NCI-H69 (cell line): Measurements from ENCODE around the gene PHACTR1.
"Not testable (repeated sequence)": the region's sequence is repeated elsewhere in the genome, so short reads cannot be mapped to it uniquely, and the experiment has no call there.

ENCODE experiments used
- DNase-seq: peaks from one replicate; lab custom pipeline; 2025; lab: John Stamatoyannopoulos, UW

Gene PHACTR1

DNA sequence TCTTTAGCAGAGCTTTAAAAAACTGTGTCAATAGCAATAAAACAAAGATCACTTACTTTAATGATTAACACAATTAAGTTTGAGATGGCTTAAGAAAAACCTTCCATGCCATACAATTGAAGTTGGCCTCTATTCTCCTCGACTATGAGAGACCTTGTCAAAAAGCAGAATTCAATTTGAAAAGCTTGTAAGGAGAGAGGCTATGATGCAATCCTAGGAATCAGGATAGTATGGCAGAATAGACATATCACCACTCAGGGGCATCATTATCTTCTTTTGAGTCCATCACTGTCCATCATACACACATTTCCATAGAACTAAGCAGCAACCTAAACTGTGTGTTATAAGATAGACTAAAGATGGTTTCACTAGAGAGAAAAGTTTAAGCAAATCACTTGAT is 594.6 kb downstream of the PHACTR1 start:
- DNase-seq, result no peak

DNA sequence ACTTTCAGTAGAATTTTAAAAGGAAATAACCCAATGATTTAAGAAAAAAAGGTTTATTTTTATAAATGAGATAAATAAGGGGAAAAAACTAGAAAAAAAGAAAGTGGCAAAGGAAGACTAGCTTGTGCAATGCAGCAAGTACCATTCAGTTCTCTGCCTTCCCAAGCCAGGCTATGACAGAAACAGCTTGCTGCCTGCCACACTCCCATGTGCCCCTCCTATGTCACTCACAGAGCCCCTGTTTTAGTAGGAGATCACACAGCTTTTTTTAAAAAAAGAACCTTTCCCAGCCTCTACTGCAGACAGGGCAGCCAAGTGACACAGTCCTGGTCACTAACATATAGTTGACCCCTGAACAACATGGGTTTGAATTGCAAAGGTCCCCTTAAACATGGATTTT is 598.2 kb downstream of the PHACTR1 start:
- no peak for DNase-seq

DNA sequence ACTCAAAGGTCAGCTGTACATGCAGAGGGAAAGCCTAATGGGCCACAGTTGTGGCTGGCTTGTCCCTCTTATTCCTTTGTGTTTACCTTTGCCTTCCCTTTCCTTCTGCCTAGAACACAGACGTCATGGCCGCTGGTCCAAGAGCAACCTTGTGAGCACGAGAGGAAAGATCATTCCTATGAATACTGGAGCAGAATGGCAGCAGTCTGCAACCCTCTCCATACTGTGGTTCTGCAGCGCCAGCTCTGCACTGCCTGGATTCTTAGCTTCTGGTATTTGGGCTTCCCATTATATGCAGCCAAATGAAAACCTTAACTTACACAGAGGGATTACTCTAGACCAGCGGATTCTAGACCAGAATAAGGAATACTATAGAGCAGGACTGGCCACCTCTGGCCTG is 599.3 kb downstream of the PHACTR1 start:
- DNase-seq, result no peak

GRCh38 chr6:13318821-13319220 is 602.3 kb downstream of the PHACTR1 start:
- DNase-seq, result no peak

GRCh38 chr6:13319891-13320564 is 603.5 kb downstream of the PHACTR1 start:
- no peak for DNase-seq

- not testable (repeated sequence) for DNase-seq
Observed at GRCh38 chr6:13326031-13326586, 609.5 kb downstream of the PHACTR1 start.

- peak; percentile 76 for DNase-seq
Observed at GRCh38 chr6:13327691-13328075, 611.1 kb downstream of the PHACTR1 start.

DNA sequence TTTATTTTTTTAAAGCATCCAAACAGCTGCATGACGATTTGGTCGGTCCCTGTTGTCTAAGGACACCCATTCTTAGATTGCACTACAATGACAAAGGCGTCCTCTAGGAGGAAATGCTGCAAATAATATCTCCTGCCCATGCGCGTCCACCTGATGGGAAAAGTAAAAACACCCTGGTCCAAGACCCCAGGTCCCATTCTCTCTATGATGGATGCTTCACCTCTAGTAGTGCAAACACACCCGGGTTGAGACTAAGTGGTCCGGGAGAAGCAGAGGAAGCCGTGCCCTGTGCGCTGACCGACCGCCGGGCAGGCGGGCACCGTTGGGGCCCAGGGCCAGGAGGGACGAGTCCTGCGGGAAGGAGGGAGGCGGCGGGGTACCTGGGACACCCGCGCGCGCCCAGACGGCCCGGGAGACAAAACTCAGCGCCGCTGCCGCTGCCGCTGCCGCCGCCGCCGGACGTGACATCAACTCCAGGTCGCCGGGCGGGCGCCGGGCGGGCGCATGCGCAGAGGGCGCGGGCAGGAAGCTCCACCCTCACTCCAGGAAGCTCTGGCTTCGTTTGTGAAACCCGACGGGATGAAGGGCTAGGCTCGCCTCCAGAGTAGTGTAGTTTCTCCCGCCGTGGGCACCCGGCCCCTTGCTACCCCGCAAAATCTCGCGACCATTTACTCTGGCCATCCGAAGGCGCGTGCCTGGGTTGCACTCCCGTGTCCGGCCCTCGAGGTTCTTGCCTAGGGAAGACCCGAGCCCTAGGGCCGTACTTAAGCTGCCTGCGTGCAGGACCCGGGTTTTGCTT is 611.7 kb downstream of the PHACTR1 start, which contains the start of gene TBC1D7:
Gene TBC1D7, minus strand, starts transcription at position 462 of the 799 bp plus-strand sequence. CDS start 1,639 bp downstream, outside the sequence.
- DNase-seq, result peak; percentile 97

DNA sequence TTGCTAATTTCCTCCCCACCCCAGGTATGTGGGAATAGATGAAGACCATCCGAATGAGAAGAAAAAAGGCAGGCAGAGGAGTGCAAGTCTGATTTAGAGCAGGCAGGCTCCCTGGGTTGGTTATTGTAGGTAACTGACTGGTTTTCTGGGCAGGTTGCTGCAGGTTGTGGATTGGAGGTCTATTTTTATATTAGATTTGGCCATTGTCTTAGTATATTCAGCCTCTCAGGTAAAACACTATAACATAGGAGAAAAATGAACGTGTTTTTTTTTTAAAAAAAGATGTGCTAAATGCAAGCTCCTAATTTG is 612.3 kb downstream of the PHACTR1 start:
- DNase-seq, result no peak

DNA sequence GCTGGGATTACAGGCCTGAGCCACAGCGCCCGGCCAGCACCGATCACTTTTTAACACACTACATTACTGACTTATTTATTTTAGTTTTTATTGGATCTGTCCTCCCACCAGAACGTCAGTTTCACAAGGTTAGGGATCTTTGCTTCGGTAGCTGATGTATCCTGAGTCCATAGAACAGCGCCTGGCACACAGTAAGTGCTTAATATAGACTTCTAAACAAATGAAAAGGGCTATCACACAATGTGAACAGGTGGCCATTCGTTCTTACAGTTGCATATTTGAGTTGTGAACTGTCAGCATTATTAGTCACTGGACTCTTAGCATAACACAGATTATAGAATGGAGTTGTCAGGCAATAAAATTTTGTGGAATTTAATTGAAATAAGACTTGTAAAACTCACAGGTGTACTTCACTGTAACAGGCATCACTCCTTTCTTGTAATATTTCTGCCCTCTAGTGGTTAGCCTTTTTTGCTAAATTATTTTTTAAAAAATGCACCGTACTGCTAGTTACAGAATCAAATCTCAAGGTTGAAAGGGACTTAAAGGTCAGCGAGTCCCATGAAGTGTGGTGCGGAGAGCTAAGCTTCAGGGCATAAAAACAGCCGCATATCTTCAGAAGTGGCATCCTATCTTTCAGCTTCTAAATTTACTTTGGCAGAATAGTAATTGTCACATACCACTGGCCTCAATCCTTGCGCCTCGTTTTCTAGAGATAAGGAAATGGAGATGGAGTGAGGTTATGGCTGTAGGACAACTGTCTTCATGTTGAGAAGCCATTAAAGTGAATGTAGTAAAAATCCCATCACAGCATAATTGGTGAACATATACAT is 615.2 kb downstream of the PHACTR1 start:
- DNase-seq, result peak; percentile 50

GRCh38 chr6:13332349-13332706 is 615.8 kb downstream of the PHACTR1 start:
- DNase-seq, result no peak

DNA sequence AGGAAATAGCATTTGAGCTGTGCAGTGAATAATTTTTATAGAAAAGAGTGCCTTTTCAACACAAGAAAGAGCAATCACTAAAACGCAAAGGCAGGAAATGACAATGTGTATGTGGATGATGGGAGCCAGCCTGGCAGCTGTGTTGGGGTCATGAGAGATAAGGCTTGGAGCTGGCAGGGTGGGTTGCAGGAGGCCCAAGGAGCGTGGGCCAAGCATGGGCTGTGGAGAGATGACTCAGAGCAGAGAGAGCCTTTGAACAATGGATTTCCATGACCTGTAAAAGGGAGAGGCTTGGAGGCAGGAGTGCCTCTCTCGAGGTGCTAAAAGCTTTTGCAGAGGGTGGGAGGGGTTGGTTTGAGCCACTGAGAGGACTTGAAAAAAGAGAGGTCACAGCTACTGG is 618.4 kb downstream of the PHACTR1 start:
- peak; percentile 33 for DNase-seq

- peak; percentile 86 for DNase-seq
Observed at GRCh38 chr6:13336553-13336952, 620.0 kb downstream of the PHACTR1 start.

- DNase-seq, result no peak
Observed at GRCh38 chr6:13338038-13338437, 621.5 kb downstream of the PHACTR1 start.
